BLaER1 treated with 17β-estradiol and CSF1 and Interleukin-3, amounts not matched to agents 10 nM and 100 nM (cell line): ENCODE data around the gene DZIP1.
A peak's percentile ranks its signal among the peaks of the same experiment; 100 is the strongest.

Experiments used
- H3K27ac ChIP-seq, 11 experiments: shearing (Covaris generic); formaldehyde crosslinking; 2 replicates each; pipeline ENCODE4 v1.8.1; 2022
- H3K27me3 ChIP-seq, 11 experiments: shearing (Covaris generic); formaldehyde crosslinking; 2 replicates each; pipeline ENCODE4 v1.8.1; 2022
- H3K36me3 ChIP-seq, 11 experiments: shearing (Covaris generic); formaldehyde crosslinking; 2 replicates each; pipeline ENCODE4 v1.8.1; 2022
- H3K4me1 ChIP-seq, 10 experiments: shearing (Covaris generic); formaldehyde crosslinking; 2 replicates each; pipeline ENCODE4 v1.8.1; 2022
- H3K4me2 ChIP-seq, 11 experiments: shearing (Covaris generic); formaldehyde crosslinking; 2 replicates each; pipeline ENCODE4 v1.8.1; 2022
- H3K4me3 ChIP-seq, 10 experiments: shearing (Covaris generic); formaldehyde crosslinking; 2 replicates each; pipeline ENCODE4 v1.8.1; 2022
- H3K9ac ChIP-seq, 11 experiments: shearing (Covaris generic); formaldehyde crosslinking; 2 replicates each; pipeline ENCODE4 v1.8.1; 2022
- H3K9me3 ChIP-seq, 11 experiments: shearing (Covaris generic); formaldehyde crosslinking; replicated peaks in 1 of 11; 2 replicates each; pipeline ENCODE4 v1.8.1; 2022
- H4K20me1 ChIP-seq, 11 experiments: shearing (Covaris generic); formaldehyde crosslinking; 2 replicates each; pipeline ENCODE4 v1.8.1; 2022
- Cebpa-rat ChIP-seq, 11 experiments: shearing (Covaris generic); IDR thresholded peaks; 2 replicates each; pipeline ENCODE4 v1.8.1; 2022

Gene DZIP1

GRCh38 chr13:95652821-95653220, 8.3 kb upstream of the DZIP1 start:
- no peak overlapping the region for H3K27ac ChIP-seq
- no peak overlapping the region for H3K4me3 ChIP-seq
- TF ChIP-seq Cebpa-rat (IDR thresholded peaks at IDR 0.05): no peak

GRCh38 chr13:95652244-95652764, 7.8 kb upstream of the DZIP1 start:
- no peak overlapping the region for H3K9ac ChIP-seq
- no peaks in the 10 kb centered on the region for H3K36me3 ChIP-seq
- H3K27ac ChIP-seq: no peak overlapping the region
- H3K9me3 ChIP-seq: peaks cover 0 to 11% (median 0%) of the 10 kb centered on the region in 11 experiments; a peak in 1 of 22 replicates
- TF ChIP-seq Cebpa-rat (IDR thresholded peaks at IDR 0.05): no peak
- no peaks in the 10 kb centered on the region for H4K20me1 ChIP-seq
- H3K27me3 ChIP-seq: no peaks in the 10 kb centered on the region
- H3K4me1 ChIP-seq: peaks cover 0 to 9% (median 0%) of the 10 kb centered on the region in 10 experiments; a peak in 3 of 20 replicates
- H3K4me3 ChIP-seq: no peak overlapping the region
- H3K4me2 ChIP-seq: no peak overlapping the region

More at GRCh38 chr13:95652821-95653220, 8.3 kb upstream of the DZIP1 start:
- Histone ChIP-seq H3K36me3 (no peaks in the 10 kb centered on the region), H3K27me3 (no peaks in the 10 kb centered on the region), H3K4me2 (no peak overlapping the region), H3K9ac (no peak overlapping the region), H3K9me3 (peaks cover 0 to 12% (median 0%) of the 10 kb centered on the region in 11 experiments; a peak in 4 of 22 replicates), H3K4me1 (peaks cover 0 to 9% (median 0%) of the 10 kb centered on the region in 10 experiments; a peak in 3 of 20 replicates), H4K20me1 (no peaks in the 10 kb centered on the region)

GRCh38 chr13:95650696-95651095, 6.2 kb upstream of the DZIP1 start:
- Histone ChIP-seq H3K36me3 (no peaks in the 10 kb centered on the region), H3K4me3 (no peak overlapping the region), H3K4me2 (peak overlapping the region in 2 of 11 experiments; percentile 5 to 28; a peak in 2 of 22 replicates), H3K4me1 (peaks cover 0 to 9% (median 0%) of the 10 kb centered on the region in 10 experiments; a peak in 3 of 20 replicates), H4K20me1 (no peaks in the 10 kb centered on the region), H3K27me3 (no peaks in the 10 kb centered on the region), H3K27ac (peak overlapping the region in 1 of 11 experiments; percentile 12; a peak in 1 of 22 replicates), H3K9me3 (0 out of 22 replicates have a peak, but pooled peaks cover 0 to 5% (median 0%) of the 10 kb centered on the region in 11 experiments), H3K9ac (no peak overlapping the region)
- no peak for TF ChIP-seq Cebpa-rat (IDR thresholded peaks at IDR 0.05)

GRCh38 chr13:95647321-95647720, 2.8 kb upstream of the DZIP1 start:
- Histone ChIP-seq H3K27ac (no peak overlapping the region), H4K20me1 (no peaks in the 10 kb centered on the region), H3K4me3 (no peak overlapping the region), H3K4me2 (no peak overlapping the region), H3K4me1 (peaks cover 0 to 9% (median 0%) of the 10 kb centered on the region in 10 experiments; a peak in 3 of 20 replicates), H3K9ac (no peak overlapping the region), H3K36me3 (no peaks in the 10 kb centered on the region), H3K27me3 (no peaks in the 10 kb centered on the region), H3K9me3 (peaks cover 10 to 23% (median 18%) of the 10 kb centered on the region in 11 experiments)
- TF ChIP-seq Cebpa-rat (IDR thresholded peaks at IDR 0.05): no peak

GRCh38 chr13:95643936-95644598, 439 bp downstream of the DZIP1 start:
- Histone ChIP-seq H3K27me3 (no peaks in the 10 kb centered on the region), H3K4me2 (no peak overlapping the region), H4K20me1 (no peaks in the 10 kb centered on the region), H3K9me3 (peaks cover 17 to 35% (median 24%) of the 10 kb centered on the region in 11 experiments), H3K4me1 (no peaks in the 10 kb centered on the region), H3K36me3 (no peaks in the 10 kb centered on the region), H3K9ac (no peak overlapping the region), H3K4me3 (no peak overlapping the region), H3K27ac (no peak overlapping the region)
- no peak for TF ChIP-seq Cebpa-rat (IDR thresholded peaks at IDR 0.05)

GRCh38 chr13:95643571-95643935, 953 bp downstream of the DZIP1 start:
- H3K27ac ChIP-seq: no peak overlapping the region
- peaks cover 17 to 35% (median 24%) of the 10 kb centered on the region in 11 experiments for H3K9me3 ChIP-seq
- H3K27me3 ChIP-seq: no peaks in the 10 kb centered on the region
- H3K9ac ChIP-seq: no peak overlapping the region
- no peak overlapping the region for H3K4me2 ChIP-seq
- H3K4me1 ChIP-seq: no peaks in the 10 kb centered on the region
- no peaks in the 10 kb centered on the region for H4K20me1 ChIP-seq
- no peak overlapping the region for H3K4me3 ChIP-seq
- H3K36me3 ChIP-seq: no peaks in the 10 kb centered on the region
- TF ChIP-seq Cebpa-rat (IDR thresholded peaks at IDR 0.05): no peak

GRCh38 chr13:95642999-95643398, 1.5 kb downstream of the DZIP1 start:
- Histone ChIP-seq H4K20me1 (no peaks in the 10 kb centered on the region), H3K4me1 (no peaks in the 10 kb centered on the region), H3K9ac (no peak overlapping the region), H3K4me3 (no peak overlapping the region), H3K9me3 (peaks cover 17 to 35% (median 24%) of the 10 kb centered on the region in 11 experiments), H3K27me3 (no peaks in the 10 kb centered on the region), H3K36me3 (no peaks in the 10 kb centered on the region), H3K27ac (no peak overlapping the region), H3K4me2 (no peak overlapping the region)
- TF ChIP-seq Cebpa-rat (IDR thresholded peaks at IDR 0.05): no peak

GRCh38 chr13:95642028-95642621, 2.4 kb downstream of the DZIP1 start:
- Histone ChIP-seq H3K36me3 (no peaks in the 10 kb centered on the region), H3K9ac (no peak overlapping the region), H3K4me1 (no peaks in the 10 kb centered on the region), H3K9me3 (peaks cover 17 to 35% (median 24%) of the 10 kb centered on the region in 11 experiments), H3K27ac (no peak overlapping the region), H3K27me3 (no peaks in the 10 kb centered on the region), H3K4me2 (no peak overlapping the region), H3K4me3 (no peak overlapping the region), H4K20me1 (no peaks in the 10 kb centered on the region)
- no peak for TF ChIP-seq Cebpa-rat (IDR thresholded peaks at IDR 0.05)

- TF ChIP-seq Cebpa-rat (IDR thresholded peaks at IDR 0.05): no peak
- no peak overlapping the region for H3K4me2 ChIP-seq
- H3K9ac ChIP-seq: no peak overlapping the region
- no peaks in the 10 kb centered on the region for H3K4me1 ChIP-seq
- no peak overlapping the region for H3K27ac ChIP-seq
- no peaks in the 10 kb centered on the region for H4K20me1 ChIP-seq
- H3K9me3 ChIP-seq: peaks cover 17 to 35% (median 24%) of the 10 kb centered on the region in 11 experiments
- no peak overlapping the region for H3K4me3 ChIP-seq
- no peaks in the 10 kb centered on the region for H3K27me3 ChIP-seq
- H3K36me3 ChIP-seq: no peaks in the 10 kb centered on the region
These were observed 3.0 kb downstream of the DZIP1 start for GRCh38 chr13:95641291-95642027.
